MCF 10A (cell line): ENCODE measurements around the gene CXCL8. TPM values are rescaled to one million over a fixed set of nuclear protein-coding genes. Genes with fewer than 3 reads are reported as not detected.

Source experiments
- BruUV-seq: library from RNA; stranded (reverse); fragments of 400-500 nt; replicated peaks from 2 replicates; lab custom pipeline; 2021; lab: Mats Ljungman, UMichigan
- CTCF ChIA-PET: fragments of 300-600 bp; sonication (Branson Sonifier 250); formaldehyde crosslinking; extraction: SDS; loops from one replicate; lab custom pipeline; 2021; ENCODE audit warnings: antibody characterized with exemption, inconsistent platforms; lab: Yijun Ruan, JAX
- POLR2A ChIA-PET: fragments of 300-600, 350-650 bp; sonication (Branson Sonifier 250); formaldehyde crosslinking; extraction: SDS; loops from one replicate; lab custom pipeline; 2020; ENCODE audit warnings: antibody characterized with exemption, inconsistent platforms; lab: Yijun Ruan, JAX
- DNase-seq: peaks from one replicate; pipeline ENCODE4 v3.0.0-alpha.2; 2018; ENCODE audit not compliant: unreplicated experiment
- H3K27ac Mint-ChIP-seq: one replicate; pipeline ENCODE4 v1.8.0; 2022; ENCODE audit warnings: mild to moderate bottlenecking, low read depth, mixed read lengths; ENCODE audit not compliant: unreplicated experiment
- H3K27me3 Mint-ChIP-seq: one replicate; pipeline ENCODE4 v1.8.0; 2022; ENCODE audit warnings: mixed read lengths; ENCODE audit not compliant: insufficient read depth, unreplicated experiment
- H3K36me3 Mint-ChIP-seq: one replicate; pipeline ENCODE4 v1.8.0; 2022; ENCODE audit warnings: mild to moderate bottlenecking, moderate library complexity, mixed read lengths; ENCODE audit not compliant: insufficient read depth, unreplicated experiment
- H3K4me1 Mint-ChIP-seq: one replicate; pipeline ENCODE4 v1.8.0; 2022; ENCODE audit warnings: mixed read lengths; ENCODE audit not compliant: insufficient read depth, unreplicated experiment
- H3K4me3 Mint-ChIP-seq: one replicate; pipeline ENCODE4 v1.8.0; 2022; ENCODE audit warnings: mild to moderate bottlenecking, moderate library complexity, mixed read lengths; ENCODE audit not compliant: unreplicated experiment
- H3K9me3 Mint-ChIP-seq: one replicate; pipeline ENCODE4 v1.8.0; 2022; ENCODE audit warnings: mixed read lengths; ENCODE audit not compliant: unreplicated experiment
- intact Hi-C: fragments of 100-400 bp; cut with micrococcal nuclease; formaldehyde crosslinking; loops from 2 replicates; pipeline ENCODE4 v1.14.1; 2022
- total RNA-seq: library from RNA; stranded (reverse); gene quantifications from 2 replicates; pipeline ENCODE4 v1.2.3, GENCODE V29; 2022
- TF ChIP-seq, protein P1 (sequence below): fragments of 200-600 bp; IDR thresholded peaks from one replicate; pipeline ENCODE4 v1.8.0; 2022; ENCODE audit warnings: antibody characterized with exemption, mild to moderate bottlenecking; ENCODE audit not compliant: unreplicated experiment

The CXCL8 gene
- total RNA-seq, 1 experiment from 2014 or later: 36.2 TPM

DNA sequence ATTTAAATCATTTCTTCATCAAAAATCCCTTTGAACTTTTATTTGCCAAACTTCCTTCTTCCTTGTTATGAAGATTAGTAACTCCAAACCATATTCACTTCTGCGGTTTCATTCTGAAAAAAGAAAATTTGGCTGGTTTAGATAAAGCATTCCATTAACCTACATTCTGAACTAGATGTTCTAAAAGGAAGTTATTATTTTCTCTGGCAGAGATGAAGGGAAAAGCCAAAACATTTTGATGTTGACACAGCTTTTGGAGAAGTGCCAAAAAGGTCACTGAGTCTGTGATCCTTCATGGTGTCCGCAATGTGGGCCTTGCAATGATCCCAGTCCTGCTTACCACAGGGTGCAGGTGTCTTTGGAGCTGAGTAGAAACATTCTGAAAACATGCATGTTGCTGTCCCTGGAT is 36.0 kb downstream of the CXCL8 start:
- intact Hi-C loops: no loop called here
- peaks cover 17% of the 10 kb centered on the region for H3K4me1 Mint-ChIP-seq
- ChIA-PET CTCF (interaction anchor here (0.9 kb wide), 1 partner anchor 81 kb away, joined by 5 read pairs; no protein-coding TSS in a partner anchor), POLR2A (interaction anchor here (0.6 to 1.5 kb wide), 5 partner anchors 13 to 338 kb away, joined by 3 read pairs; no protein-coding TSS in a partner anchor)
- H3K9me3 Mint-ChIP-seq: no peaks in the 10 kb centered on the region
- no TSS peak for BruUV-seq
- DNase-seq: peak; percentile 96
- no peaks in the 10 kb centered on the region for H3K27me3 Mint-ChIP-seq
- H3K36me3 Mint-ChIP-seq: no peaks in the 10 kb centered on the region
- peak overlapping the region; percentile 63 for H3K27ac Mint-ChIP-seq
- TF ChIP-seq, protein P1, sequence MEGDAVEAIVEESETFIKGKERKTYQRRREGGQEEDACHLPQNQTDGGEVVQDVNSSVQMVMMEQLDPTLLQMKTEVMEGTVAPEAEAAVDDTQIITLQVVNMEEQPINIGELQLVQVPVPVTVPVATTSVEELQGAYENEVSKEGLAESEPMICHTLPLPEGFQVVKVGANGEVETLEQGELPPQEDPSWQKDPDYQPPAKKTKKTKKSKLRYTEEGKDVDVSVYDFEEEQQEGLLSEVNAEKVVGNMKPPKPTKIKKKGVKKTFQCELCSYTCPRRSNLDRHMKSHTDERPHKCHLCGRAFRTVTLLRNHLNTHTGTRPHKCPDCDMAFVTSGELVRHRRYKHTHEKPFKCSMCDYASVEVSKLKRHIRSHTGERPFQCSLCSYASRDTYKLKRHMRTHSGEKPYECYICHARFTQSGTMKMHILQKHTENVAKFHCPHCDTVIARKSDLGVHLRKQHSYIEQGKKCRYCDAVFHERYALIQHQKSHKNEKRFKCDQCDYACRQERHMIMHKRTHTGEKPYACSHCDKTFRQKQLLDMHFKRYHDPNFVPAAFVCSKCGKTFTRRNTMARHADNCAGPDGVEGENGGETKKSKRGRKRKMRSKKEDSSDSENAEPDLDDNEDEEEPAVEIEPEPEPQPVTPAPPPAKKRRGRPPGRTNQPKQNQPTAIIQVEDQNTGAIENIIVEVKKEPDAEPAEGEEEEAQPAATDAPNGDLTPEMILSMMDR: no peak
- no peak overlapping the region for H3K4me3 Mint-ChIP-seq

GRCh38 chr4:73777612-73778011 is 37.2 kb downstream of the CXCL8 start:
- ChIA-PET POLR2A (no interaction called here), CTCF (interaction anchor here (0.5 to 0.7 kb wide), 3 partner anchors 16 to 334 kb away, joined by 3 read pairs; no protein-coding TSS in a partner anchor)
- peak; percentile 57 for DNase-seq
- Mint-ChIP-seq H3K9me3 (no peaks in the 10 kb centered on the region), H3K27me3 (no peaks in the 10 kb centered on the region), H3K27ac (no peak overlapping the region), H3K4me1 (peaks cover 17% of the 10 kb centered on the region), H3K4me3 (no peak overlapping the region), H3K36me3 (no peaks in the 10 kb centered on the region)
- BruUV-seq: no TSS peak
- TF ChIP-seq, protein P1: no peak
- intact Hi-C loops: no loop called here

DNA sequence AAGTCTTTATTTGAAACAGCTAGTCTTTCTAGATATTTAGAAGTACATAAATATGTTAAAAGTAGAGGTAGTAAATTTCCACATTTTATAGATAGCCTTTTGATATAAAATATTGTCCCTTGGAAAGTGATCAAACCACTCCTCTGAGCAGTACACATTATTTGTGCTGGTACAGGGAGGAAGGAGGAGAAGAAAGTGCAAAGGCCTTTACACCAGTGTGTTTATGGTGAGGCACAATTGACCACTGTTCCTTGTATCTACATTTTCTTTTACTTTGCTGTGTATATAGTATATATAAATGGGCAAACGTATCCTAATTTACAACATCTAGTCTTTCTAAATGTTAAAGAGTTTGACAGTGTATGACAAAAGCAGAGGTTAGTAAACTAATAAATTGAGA is 39.9 kb downstream of the CXCL8 start:
- no TSS peak for BruUV-seq
- H3K27ac Mint-ChIP-seq: no peak overlapping the region
- TF ChIP-seq, protein P1: no peak
- peaks cover 17% of the 10 kb centered on the region for H3K4me1 Mint-ChIP-seq
- H3K36me3 Mint-ChIP-seq: no peaks in the 10 kb centered on the region
- no peak for DNase-seq
- H3K27me3 Mint-ChIP-seq: no peaks in the 10 kb centered on the region
- CTCF ChIA-PET: interaction anchor here (0.6 to 1.6 kb wide), 2 partner anchors 52 to 126 kb away, joined by 3 to 4 read pairs; no protein-coding TSS in a partner anchor
- POLR2A ChIA-PET: no interaction called here
- H3K9me3 Mint-ChIP-seq: no peaks in the 10 kb centered on the region
- intact Hi-C loops: no loop called here
- no peak overlapping the region for H3K4me3 Mint-ChIP-seq

GRCh38 chr4:73780834-73781233 is 40.5 kb downstream of the CXCL8 start:
- ChIA-PET CTCF (no interaction called here), POLR2A (no interaction called here)
- Mint-ChIP-seq H3K36me3 (no peaks in the 10 kb centered on the region), H3K27me3 (no peaks in the 10 kb centered on the region), H3K9me3 (no peaks in the 10 kb centered on the region), H3K4me3 (no peak overlapping the region), H3K4me1 (peaks cover 17% of the 10 kb centered on the region), H3K27ac (no peak overlapping the region)
- DNase-seq: no peak
- BruUV-seq: no TSS peak
- TF ChIP-seq, protein P1: no peak
- intact Hi-C loops: no loop called here
